Kidney epithelial cell (primary cell): ENCODE results near the gene GSTT2B. TPM values are rescaled to one million over a fixed set of nuclear protein-coding genes. Genes with fewer than 3 reads are reported as not detected.
"Not testable (repeated sequence)": the region's sequence is repeated elsewhere in the genome, so short reads cannot be mapped to it uniquely, and the experiment has no call there.

Source experiments
- DNase-seq: peaks from one replicate; pipeline ENCODE4 v3.0.0-alpha.2; 2010; ENCODE audit warnings: low read depth
- H3K27me3 ChIP-seq: 2 replicates; pipeline ENCODE4 v1.6.0; 2011; ENCODE audit warnings: low read length; ENCODE audit not compliant: control insufficient read depth, insufficient read depth
- H3K36me3 ChIP-seq: 2 replicates; pipeline ENCODE4 v1.5.1; 2011; ENCODE audit warnings: low read length; ENCODE audit not compliant: control insufficient read depth, insufficient read depth
- H3K4me3 ChIP-seq: 2 replicates; pipeline ENCODE4 v1.5.1; 2011; ENCODE audit warnings: low read depth, mild to moderate bottlenecking, control low read depth, low read length
- CTCF ChIP-seq: IDR thresholded peaks from 2 replicates; pipeline ENCODE4 v1.5.1; 2011; ENCODE audit warnings: mild to moderate bottlenecking, moderate library complexity, low read length, control low read depth, inconsistent platforms; ENCODE audit not compliant: insufficient read depth, poor library complexity, severe bottlenecking
- total RNA-seq: library from RNA; depleted of rRNA; stranded (reverse); fragments of >200 nt; gene quantifications from 2 replicates; pipeline ENCODE4 v1.2.3, GENCODE V29; 2015

Gene GSTT2B
- total RNA-seq, 1 donor from 2014 or later = 3.8 TPM

GRCh38 chr22:23969071-23969470 is 8.1 kb upstream of the GSTT2B start:
- no peak for DNase-seq
- no peak overlapping the region for H3K4me3 ChIP-seq
- peaks cover 3% of the 10 kb centered on the region for H3K36me3 ChIP-seq
- no peaks in the 10 kb centered on the region for H3K27me3 ChIP-seq
- no peak for TF ChIP-seq CTCF

- H3K36me3 ChIP-seq, H3K4me3 ChIP-seq, DNase-seq, H3K27me3 ChIP-seq: not testable (repeated sequence)
Measured at GRCh38 chr22:23966568-23966967, 5.6 kb upstream of the GSTT2B start, which contains the start of gene DDTL. DDTL (plus strand) TSS chr22:23966888; CDS start chr22:23966915, 27 bp downstream.

GRCh38 chr22:23966094-23966493 is 5.1 kb upstream of the GSTT2B start:
- H3K36me3 ChIP-seq, H3K27me3 ChIP-seq, H3K4me3 ChIP-seq, DNase-seq: not testable (repeated sequence)

- not testable (repeated sequence) for H3K36me3 ChIP-seq, H3K4me3 ChIP-seq, H3K27me3 ChIP-seq
- DNase-seq = peak; percentile 9
- peak; percentile 64 for TF ChIP-seq CTCF
Measured at GRCh38 chr22:23956301-23956900, 4.6 kb downstream of the GSTT2B start.

- not testable (repeated sequence) for DNase-seq, H3K27me3 ChIP-seq, H3K4me3 ChIP-seq, H3K36me3 ChIP-seq
Measured at GRCh38 chr22:23955886-23956285, 5.1 kb downstream of the GSTT2B start.

- not testable (repeated sequence) for DNase-seq, H3K27me3 ChIP-seq, H3K4me3 ChIP-seq, H3K36me3 ChIP-seq
Measured at GRCh38 chr22:23954991-23955305, 6.0 kb downstream of the GSTT2B start.

GRCh38 chr22:23954193-23954990 is 6.6 kb downstream of the GSTT2B start:
- not testable (repeated sequence) for H3K4me3 ChIP-seq, H3K36me3 ChIP-seq, DNase-seq, H3K27me3 ChIP-seq

GRCh38 chr22:23953485-23953884 is 7.5 kb downstream of the GSTT2B start:
- H3K36me3 ChIP-seq, DNase-seq, H3K4me3 ChIP-seq, H3K27me3 ChIP-seq: not testable (repeated sequence)

- not testable (repeated sequence) for DNase-seq, H3K4me3 ChIP-seq, H3K36me3 ChIP-seq, H3K27me3 ChIP-seq
Measured at GRCh38 chr22:23952794-23953405, 8.1 kb downstream of the GSTT2B start.

- not testable (repeated sequence) for H3K36me3 ChIP-seq, H3K27me3 ChIP-seq, H3K4me3 ChIP-seq, DNase-seq
Measured at GRCh38 chr22:23951383-23951782, 9.6 kb downstream of the GSTT2B start.

GRCh38 chr22:23949764-23950163 is 11.2 kb downstream of the GSTT2B start:
- not testable (repeated sequence) for H3K4me3 ChIP-seq, H3K27me3 ChIP-seq, DNase-seq, H3K36me3 ChIP-seq

- not testable (repeated sequence) for DNase-seq, H3K4me3 ChIP-seq, H3K36me3 ChIP-seq, H3K27me3 ChIP-seq
Measured at GRCh38 chr22:23947391-23947790, 13.6 kb downstream of the GSTT2B start.

GRCh38 chr22:23940166-23940565 is 20.8 kb downstream of the GSTT2B start:
- H3K36me3 ChIP-seq, H3K4me3 ChIP-seq, DNase-seq: not testable (repeated sequence)

More at GRCh38 chr22:23940166-23940565, 20.8 kb downstream of the GSTT2B start:
- H3K27me3 ChIP-seq = not testable (repeated sequence)
